Endometrial microvascular endothelial cells (primary cell): ENCODE measurements around the gene IGSF6. TPM values are rescaled to one million over a fixed set of nuclear protein-coding genes. Genes with fewer than 3 reads are reported as not detected.

Source experiments
- total RNA-seq: library from RNA; depleted of rRNA; stranded (reverse); fragments of >200 nt; gene quantifications from one replicate; pipeline ENCODE4 v1.2.3, GENCODE V29; 2015; ENCODE audit errors: inconsistent ontology term

Gene IGSF6
- total RNA-seq, 1 donor from 2014 or later = not detected

Other genes with a start within 250 kb of the IGSF6 start
- 169 TPM for gene METTL9, start 53.0 kb downstream of the IGSF6 start, total RNA-seq
- gene OTOA, start 11.4 kb upstream of the IGSF6 start, total RNA-seq = not detected
- 11.1 TPM for gene NPIPB4, start 205.1 kb upstream of the IGSF6 start, total RNA-seq